ENCODE results near the gene CTBP2. TPM values are rescaled to one million over a fixed set of nuclear protein-coding genes. Genes with fewer than 3 reads are reported as not detected.

Gene CTBP2
- total RNA-seq, 4 donors from 2014 or later, result 69.7 to 125 (median 84.7) TPM

DNA sequence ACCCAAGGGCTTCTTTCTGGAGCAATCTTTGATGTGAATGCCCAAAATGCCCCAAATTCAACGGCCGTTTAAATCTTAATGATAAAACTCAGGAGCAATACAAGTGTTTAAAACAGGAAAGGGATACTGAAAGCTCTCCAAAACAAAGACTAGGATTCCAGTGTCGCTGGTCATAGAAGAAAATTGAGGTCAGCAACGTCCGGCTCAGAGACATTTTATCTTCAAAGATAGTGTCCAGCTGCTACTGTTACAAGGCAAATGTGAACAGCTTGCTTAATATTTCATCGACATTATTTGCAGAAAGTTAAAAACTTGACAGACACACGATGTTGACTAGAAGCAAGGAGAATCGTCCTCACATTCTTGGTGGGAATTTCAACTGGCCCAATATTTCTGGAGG, 15.4 kb upstream of the CTBP2 start:
- intact Hi-C loops (cut with DNase I), result no loop called here
- Histone ChIP-seq H3K4me3 (no peak overlapping the region), H3K4me1 (no peaks in the 10 kb centered on the region), H3K27me3 (peaks cover 0 to 7% (median 0%) of the 10 kb centered on the region in 4 donors), H3K9me3 (no peaks in the 10 kb centered on the region), H3K36me3 (no peaks in the 10 kb centered on the region), H3K27ac (replicated peaks in 1 of 4) (no peak overlapping the region)
- WGBS, result 58% methylated on average over 8 of the region's 8 CpGs
- no peak for TF ChIP-seq EP300 (IDR thresholded peaks at IDR 0.05)
- TF ChIP-seq CTCF (IDR thresholded peaks at IDR 0.05), result no peak
- TF ChIP-seq POLR2AphosphoS5 (IDR thresholded peaks at IDR 0.05), result no peak
- no peak for TF ChIP-seq POLR2A (IDR thresholded peaks at IDR 0.05; ENCODE audit: low read depth)
- no peak for DNase-seq (ENCODE audit: extremely low spot score)

GRCh38 chr10:125174360-125174759, 14.0 kb upstream of the CTBP2 start:
- intact Hi-C loops (cut with DNase I), result no loop called here
- Histone ChIP-seq H3K27ac (replicated peaks in 1 of 4) (no peak overlapping the region), H3K27me3 (peaks cover 0 to 7% (median 0%) of the 10 kb centered on the region in 4 donors), H3K9me3 (no peaks in the 10 kb centered on the region), H3K4me1 (no peaks in the 10 kb centered on the region), H3K4me3 (no peak overlapping the region), H3K36me3 (no peaks in the 10 kb centered on the region)
- 42% methylated on average over 9 of the region's 9 CpGs for WGBS
- no peak for TF ChIP-seq POLR2AphosphoS5 (IDR thresholded peaks at IDR 0.05)
- no peak for TF ChIP-seq EP300 (IDR thresholded peaks at IDR 0.05)
- TF ChIP-seq CTCF (IDR thresholded peaks at IDR 0.05), result no peak
- no peak for TF ChIP-seq POLR2A (IDR thresholded peaks at IDR 0.05; ENCODE audit: low read depth)
- no peak for DNase-seq (ENCODE audit: extremely low spot score)

DNA sequence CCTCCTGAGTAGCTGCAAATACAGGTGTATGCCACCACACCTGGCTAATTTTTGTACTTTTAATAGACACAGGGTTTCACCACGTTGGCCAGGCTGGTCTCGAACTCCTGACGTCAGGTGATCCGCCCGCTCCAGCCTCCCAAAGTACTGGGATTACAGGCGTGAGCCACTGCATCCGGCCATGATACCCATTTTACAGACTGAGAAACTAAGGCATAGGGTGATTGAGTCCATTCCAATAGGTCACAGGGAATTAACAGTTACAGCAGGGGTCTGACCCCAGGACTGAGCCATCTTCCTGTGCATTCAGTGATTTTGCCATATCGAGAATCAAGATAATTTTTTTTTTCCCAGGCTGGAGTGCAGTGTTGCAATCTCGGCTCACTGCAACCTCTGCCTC, 12.3 kb upstream of the CTBP2 start:
- no peaks in the 10 kb centered on the region for H3K4me1 ChIP-seq
- 92% methylated on average over 8 of the region's 9 CpGs for WGBS
- TF ChIP-seq POLR2AphosphoS5 (IDR thresholded peaks at IDR 0.05) (no peak), CTCF (IDR thresholded peaks at IDR 0.05) (no peak), EP300 (IDR thresholded peaks at IDR 0.05) (no peak), POLR2A (IDR thresholded peaks at IDR 0.05; ENCODE audit: low read depth) (no peak)
- H3K36me3 ChIP-seq, result no peaks in the 10 kb centered on the region
- no peak overlapping the region for H3K4me3 ChIP-seq
- intact Hi-C loops (cut with DNase I), result no loop called here
- H3K27me3 ChIP-seq, result peaks cover 0 to 7% (median 0%) of the 10 kb centered on the region in 4 donors
- H3K27ac ChIP-seq (replicated peaks in 1 of 4), result no peak overlapping the region
- no peak for DNase-seq (ENCODE audit: extremely low spot score)
- no peaks in the 10 kb centered on the region for H3K9me3 ChIP-seq

- Histone ChIP-seq H3K27ac (replicated peaks in 1 of 4) (no peak overlapping the region), H3K4me1 (no peaks in the 10 kb centered on the region), H3K9me3 (no peaks in the 10 kb centered on the region), H3K27me3 (peaks cover 0 to 7% (median 0%) of the 10 kb centered on the region in 4 donors), H3K4me3 (no peak overlapping the region), H3K36me3 (no peaks in the 10 kb centered on the region)
- intact Hi-C loops (cut with DNase I), result no loop called here
- whole genome bisulfite sequencing, result 70% methylated on average over 12 of the region's 12 CpGs
- no peak for DNase-seq (ENCODE audit: extremely low spot score)
- no peak for TF ChIP-seq POLR2AphosphoS5 (IDR thresholded peaks at IDR 0.05)
- TF ChIP-seq CTCF (IDR thresholded peaks at IDR 0.05), result no peak
- no peak for TF ChIP-seq EP300 (IDR thresholded peaks at IDR 0.05)
- no peak for TF ChIP-seq POLR2A (IDR thresholded peaks at IDR 0.05; ENCODE audit: low read depth)
Measured at GRCh38 chr10:125171402-125172306, 11.3 kb upstream of the CTBP2 start.
